ENCODE measurements around the gene PPP1CA.

Gene PPP1CA

GRCh38 chr11:67412495-67413179 is 11.0 kb upstream of the PPP1CA start:
- Histone ChIP-seq H3K4me1 (ENCODE audit: control insufficient read depth, low read length) (peaks cover 80% of the 10 kb centered on the region), H3K9me2 (replicated peaks; ENCODE audit: control insufficient read depth, low read length) (no peaks in the 10 kb centered on the region), H3K79me2 (ENCODE audit: control insufficient read depth, low read length) (peaks cover 6% of the 10 kb centered on the region; the same call in 1 of the 2 replicates), H3K4me3 (ENCODE audit: low read length) (no peak overlapping the region), H3F3A (ENCODE audit: control insufficient read depth, insufficient read depth) (peaks cover 23% of the 10 kb centered on the region), H3K4me2 (ENCODE audit: low read length) (peak overlapping the region; percentile 27), H3K9me3 (ENCODE audit: control insufficient read depth, insufficient read depth, low read length) (no peaks in the 10 kb centered on the region), H3K36me3 (ENCODE audit: control insufficient read depth, low read length) (peaks cover 22% of the 10 kb centered on the region), H4K20me1 (ENCODE audit: control insufficient read depth, insufficient read depth, low read depth, low read length) (no peaks in the 10 kb centered on the region), H3K27me3 (ENCODE audit: control insufficient read depth, low read length) (peaks cover 6% of the 10 kb centered on the region), H3K27ac (ENCODE audit: low read depth, low read length) (no peak overlapping the region)
- TF ChIP-seq, protein P1, sequence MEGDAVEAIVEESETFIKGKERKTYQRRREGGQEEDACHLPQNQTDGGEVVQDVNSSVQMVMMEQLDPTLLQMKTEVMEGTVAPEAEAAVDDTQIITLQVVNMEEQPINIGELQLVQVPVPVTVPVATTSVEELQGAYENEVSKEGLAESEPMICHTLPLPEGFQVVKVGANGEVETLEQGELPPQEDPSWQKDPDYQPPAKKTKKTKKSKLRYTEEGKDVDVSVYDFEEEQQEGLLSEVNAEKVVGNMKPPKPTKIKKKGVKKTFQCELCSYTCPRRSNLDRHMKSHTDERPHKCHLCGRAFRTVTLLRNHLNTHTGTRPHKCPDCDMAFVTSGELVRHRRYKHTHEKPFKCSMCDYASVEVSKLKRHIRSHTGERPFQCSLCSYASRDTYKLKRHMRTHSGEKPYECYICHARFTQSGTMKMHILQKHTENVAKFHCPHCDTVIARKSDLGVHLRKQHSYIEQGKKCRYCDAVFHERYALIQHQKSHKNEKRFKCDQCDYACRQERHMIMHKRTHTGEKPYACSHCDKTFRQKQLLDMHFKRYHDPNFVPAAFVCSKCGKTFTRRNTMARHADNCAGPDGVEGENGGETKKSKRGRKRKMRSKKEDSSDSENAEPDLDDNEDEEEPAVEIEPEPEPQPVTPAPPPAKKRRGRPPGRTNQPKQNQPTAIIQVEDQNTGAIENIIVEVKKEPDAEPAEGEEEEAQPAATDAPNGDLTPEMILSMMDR (IDR thresholded peaks at IDR 0.05; ENCODE audit: low read depth, low read length, poor library complexity, severe bottlenecking) = no peak
- TF ChIP-seq EZH2phosphoT487 (IDR thresholded peaks at IDR 0.05; ENCODE audit: borderline replicate concordance, low read length) = no peak

DNA sequence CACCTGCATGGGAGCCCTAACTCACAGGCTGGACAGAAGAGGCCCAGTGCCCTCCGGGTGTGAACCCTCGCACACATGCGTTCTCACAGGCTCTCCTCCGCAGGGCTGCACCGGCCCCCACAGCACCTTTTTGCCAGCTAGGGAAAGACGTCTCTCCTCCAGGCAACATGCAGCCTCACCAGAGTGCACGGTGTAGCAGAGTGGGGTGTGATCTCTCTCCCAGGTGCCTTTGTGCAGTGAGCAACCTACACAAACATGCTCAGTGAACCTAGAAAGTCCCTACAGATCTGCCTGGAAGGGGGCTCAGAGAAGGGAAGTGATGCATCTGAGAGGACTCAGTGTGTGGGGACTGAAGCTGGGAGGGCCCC is 10.1 kb upstream of the PPP1CA start:
- Histone ChIP-seq H3K27me3 (ENCODE audit: control insufficient read depth, low read length) (peaks cover 6% of the 10 kb centered on the region), H3K27ac (ENCODE audit: low read depth, low read length) (peak overlapping the region; percentile 27; the same call in 1 of the 2 replicates), H3K9me2 (replicated peaks; ENCODE audit: control insufficient read depth, low read length) (no peaks in the 10 kb centered on the region), H3F3A (ENCODE audit: control insufficient read depth, insufficient read depth) (peaks cover 23% of the 10 kb centered on the region), H3K4me1 (ENCODE audit: control insufficient read depth, low read length) (peaks cover 81% of the 10 kb centered on the region), H4K20me1 (ENCODE audit: control insufficient read depth, insufficient read depth, low read depth, low read length) (no peaks in the 10 kb centered on the region), H3K9me3 (ENCODE audit: control insufficient read depth, insufficient read depth, low read length) (no peaks in the 10 kb centered on the region), H3K79me2 (ENCODE audit: control insufficient read depth, low read length) (peaks cover 7% of the 10 kb centered on the region; the same call in 1 of the 2 replicates), H3K4me3 (ENCODE audit: low read length) (0 out of 2 replicates have a peak overlapping the region, but pooled peaks have one; percentile 0), H3K36me3 (ENCODE audit: control insufficient read depth, low read length) (peaks cover 30% of the 10 kb centered on the region), H3K4me2 (ENCODE audit: low read length) (peak overlapping the region; percentile 27)
- no peak for TF ChIP-seq EZH2phosphoT487 (IDR thresholded peaks at IDR 0.05; ENCODE audit: borderline replicate concordance, low read length)
- TF ChIP-seq, protein P1 (IDR thresholded peaks at IDR 0.05; ENCODE audit: low read depth, low read length, poor library complexity, severe bottlenecking) = no peak

DNA sequence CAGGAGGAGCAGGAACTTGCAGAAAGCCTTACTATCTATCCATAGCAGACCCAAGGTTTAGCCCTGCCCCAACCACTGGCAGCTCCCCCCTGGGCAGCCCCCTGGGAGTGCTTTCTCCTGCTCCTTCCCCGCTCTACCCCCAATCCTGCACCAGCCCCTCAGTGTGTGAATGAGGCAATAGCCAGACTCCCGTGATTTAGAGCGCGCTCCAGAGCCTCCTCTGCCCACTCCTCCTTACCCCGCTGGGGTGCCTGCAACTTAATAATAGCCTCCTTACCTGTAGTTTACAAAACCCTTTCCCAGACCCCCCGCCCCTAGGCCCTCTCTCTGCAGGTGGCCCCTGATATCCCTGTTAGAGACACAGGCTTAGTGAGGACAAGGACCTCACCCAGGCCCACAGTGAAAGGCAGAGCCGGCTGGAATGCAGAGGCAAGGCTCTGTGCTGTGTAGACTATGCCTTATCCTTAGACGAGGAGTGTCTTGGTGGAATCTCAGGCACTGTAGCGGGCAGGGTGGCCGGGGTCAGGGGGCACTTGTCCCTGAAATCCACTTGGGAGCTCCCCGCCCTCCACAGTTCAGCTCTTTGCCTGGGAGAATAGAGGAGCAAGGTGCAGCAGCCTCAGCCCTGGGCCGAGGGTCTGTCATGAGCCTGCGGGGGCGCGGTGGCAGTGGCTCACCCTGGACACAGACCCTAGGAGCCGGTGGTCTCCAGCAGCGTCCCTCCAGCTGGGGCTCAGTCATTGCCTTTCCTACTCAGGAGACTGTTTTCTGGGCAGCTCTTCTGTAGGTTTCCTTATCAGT is 9.5 kb upstream of the PPP1CA start:
- no peaks in the 10 kb centered on the region for H4K20me1 ChIP-seq (ENCODE audit: control insufficient read depth, insufficient read depth, low read depth, low read length)
- H3K27me3 ChIP-seq (ENCODE audit: control insufficient read depth, low read length) = peaks cover 6% of the 10 kb centered on the region
- H3K4me3 ChIP-seq (ENCODE audit: low read length) = 0 out of 2 replicates have a peak overlapping the region, but pooled peaks have one; percentile 0
- H3K4me1 ChIP-seq (ENCODE audit: control insufficient read depth, low read length) = peaks cover 81% of the 10 kb centered on the region
- peak overlapping the region; percentile 27; the same call in 1 of the 2 replicates for H3K27ac ChIP-seq (ENCODE audit: low read depth, low read length)
- H3K36me3 ChIP-seq (ENCODE audit: control insufficient read depth, low read length) = peaks cover 36% of the 10 kb centered on the region
- peaks cover 23% of the 10 kb centered on the region for H3F3A ChIP-seq (ENCODE audit: control insufficient read depth, insufficient read depth)
- no peaks in the 10 kb centered on the region for H3K9me2 ChIP-seq (replicated peaks; ENCODE audit: control insufficient read depth, low read length)
- H3K9me3 ChIP-seq (ENCODE audit: control insufficient read depth, insufficient read depth, low read length) = no peaks in the 10 kb centered on the region
- peaks cover 12% of the 10 kb centered on the region for H3K79me2 ChIP-seq (ENCODE audit: control insufficient read depth, low read length)
- TF ChIP-seq, protein P1 (IDR thresholded peaks at IDR 0.05; ENCODE audit: low read depth, low read length, poor library complexity, severe bottlenecking) = no peak
- no peak for TF ChIP-seq EZH2phosphoT487 (IDR thresholded peaks at IDR 0.05; ENCODE audit: borderline replicate concordance, low read length)
- peak overlapping the region; percentile 80 for H3K4me2 ChIP-seq (ENCODE audit: low read length)

All from DOHH2 (cell line).